ENCODE results near the gene CHAT. TPM values are rescaled to one million over a fixed set of nuclear protein-coding genes. Genes with fewer than 3 reads are reported as not detected.

Gene CHAT
- total RNA-seq, 1 experiment from 2014 or later, result not detected

DNA sequence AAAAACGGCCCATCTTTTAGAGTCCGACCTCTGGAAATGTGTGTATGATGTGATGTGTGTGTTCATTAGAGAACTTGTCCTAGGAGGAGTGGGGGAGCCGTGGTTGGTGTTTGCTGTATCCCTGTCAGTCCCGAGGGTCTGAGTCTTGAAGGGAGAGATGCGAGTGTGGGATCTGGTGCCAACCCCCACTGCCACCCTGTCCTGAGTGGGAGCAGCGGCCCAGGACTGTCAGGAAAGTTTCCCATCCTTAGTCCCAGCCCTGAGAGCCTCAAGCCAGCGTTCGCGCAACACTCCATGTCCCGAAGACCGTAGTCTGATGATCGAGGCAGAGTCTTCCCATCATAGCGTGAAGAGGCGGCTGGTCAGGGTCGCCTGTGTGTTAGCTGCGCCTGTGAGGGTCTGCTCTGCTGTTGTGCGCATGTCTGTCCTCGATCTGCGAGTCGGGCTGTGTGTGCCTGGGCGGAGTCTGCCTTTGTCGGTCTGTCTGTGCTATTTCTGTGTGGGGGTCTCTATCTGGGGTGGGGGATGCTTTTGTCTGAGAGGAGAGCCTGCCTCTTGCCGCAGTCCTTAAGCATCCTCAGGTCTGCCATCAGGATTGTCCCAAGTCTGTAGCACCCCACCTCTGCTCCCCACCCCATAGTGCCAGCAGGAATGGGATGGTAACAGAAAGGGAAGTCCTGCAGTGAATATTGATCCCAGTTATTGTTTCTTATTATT, 514 bp upstream of the CHAT start:
- intact Hi-C loops (cut with micrococcal nuclease), result no loop called here
- CTCF ChIA-PET, result interaction anchor here (1.1 kb wide), 1 partner anchor 20 kb away, joined by 3 read pairs; no protein-coding TSS in a partner anchor
- DNase-seq (ENCODE audit: unreplicated experiment), result no peak
- H3K4me3 Mint-ChIP-seq (ENCODE audit: unreplicated experiment), result peak overlapping the region; percentile 17
- POLR2A ChIA-PET, result no interaction called here
- H3K9me3 Mint-ChIP-seq (ENCODE audit: unreplicated experiment), result no peaks in the 10 kb centered on the region
- TF ChIP-seq, protein P1, sequence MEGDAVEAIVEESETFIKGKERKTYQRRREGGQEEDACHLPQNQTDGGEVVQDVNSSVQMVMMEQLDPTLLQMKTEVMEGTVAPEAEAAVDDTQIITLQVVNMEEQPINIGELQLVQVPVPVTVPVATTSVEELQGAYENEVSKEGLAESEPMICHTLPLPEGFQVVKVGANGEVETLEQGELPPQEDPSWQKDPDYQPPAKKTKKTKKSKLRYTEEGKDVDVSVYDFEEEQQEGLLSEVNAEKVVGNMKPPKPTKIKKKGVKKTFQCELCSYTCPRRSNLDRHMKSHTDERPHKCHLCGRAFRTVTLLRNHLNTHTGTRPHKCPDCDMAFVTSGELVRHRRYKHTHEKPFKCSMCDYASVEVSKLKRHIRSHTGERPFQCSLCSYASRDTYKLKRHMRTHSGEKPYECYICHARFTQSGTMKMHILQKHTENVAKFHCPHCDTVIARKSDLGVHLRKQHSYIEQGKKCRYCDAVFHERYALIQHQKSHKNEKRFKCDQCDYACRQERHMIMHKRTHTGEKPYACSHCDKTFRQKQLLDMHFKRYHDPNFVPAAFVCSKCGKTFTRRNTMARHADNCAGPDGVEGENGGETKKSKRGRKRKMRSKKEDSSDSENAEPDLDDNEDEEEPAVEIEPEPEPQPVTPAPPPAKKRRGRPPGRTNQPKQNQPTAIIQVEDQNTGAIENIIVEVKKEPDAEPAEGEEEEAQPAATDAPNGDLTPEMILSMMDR (IDR thresholded peaks at IDR 0.05; ENCODE audit: unreplicated experiment), result no peak
- no TSS peak for BruUV-seq (replicated peaks)
- peaks cover 15% of the 10 kb centered on the region for H3K4me1 Mint-ChIP-seq (ENCODE audit: insufficient read depth, unreplicated experiment)
- H3K27ac Mint-ChIP-seq (ENCODE audit: low read depth, unreplicated experiment), result no peak overlapping the region
- H3K27me3 Mint-ChIP-seq (ENCODE audit: insufficient read depth, unreplicated experiment), result peaks cover 46% of the 10 kb centered on the region
- H3K36me3 Mint-ChIP-seq (ENCODE audit: insufficient read depth, unreplicated experiment), result no peaks in the 10 kb centered on the region

DNA sequence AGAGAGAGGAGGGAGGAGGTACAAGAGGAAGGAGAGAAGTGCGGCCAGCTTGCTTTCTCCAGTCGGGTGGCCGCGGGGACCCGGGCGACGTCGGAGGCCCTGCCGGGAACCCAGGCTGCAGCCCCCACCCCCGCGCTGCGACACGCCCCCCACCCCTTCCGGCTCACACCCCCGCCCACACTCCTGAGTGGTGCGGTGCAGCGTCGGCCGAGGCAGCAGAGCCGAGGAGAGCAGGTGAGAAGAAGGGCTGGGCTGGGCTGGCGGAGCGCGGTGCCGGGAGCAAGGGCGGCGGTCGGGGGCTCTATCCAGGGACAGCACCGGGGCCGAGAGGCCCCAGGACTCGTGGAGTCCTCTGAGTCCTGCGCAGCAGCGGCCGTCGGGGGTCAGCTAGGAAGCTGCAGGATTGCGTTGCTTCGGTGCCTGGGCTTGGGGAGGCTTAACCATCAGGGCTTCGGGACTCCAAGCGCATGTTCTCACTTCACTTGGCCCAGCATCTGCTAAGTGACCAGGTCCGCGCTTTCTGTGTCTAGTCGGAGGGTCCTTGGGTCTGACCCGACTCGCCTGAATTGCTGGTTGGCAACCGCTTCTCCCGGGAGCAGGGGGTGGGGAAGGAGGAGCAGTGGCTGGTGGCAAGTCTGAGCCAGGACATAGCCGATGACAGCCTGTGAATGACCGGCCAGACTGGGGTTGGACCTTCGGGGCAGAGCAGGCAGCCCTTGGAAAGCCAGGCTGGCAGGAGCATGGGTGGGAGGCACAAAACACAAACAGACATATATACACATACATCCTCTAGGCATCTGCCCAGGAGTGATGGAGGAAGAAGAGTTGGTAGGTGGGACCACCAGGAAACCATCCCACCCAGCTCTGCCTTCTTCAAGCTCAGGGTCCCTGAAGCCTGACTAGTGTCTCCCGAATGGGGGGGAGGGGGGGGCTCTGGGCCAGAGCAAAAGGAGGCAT, 683 bp downstream of the CHAT start:
- DNase-seq (ENCODE audit: unreplicated experiment), result no peak
- Mint-ChIP-seq H3K9me3 (ENCODE audit: unreplicated experiment) (no peaks in the 10 kb centered on the region), H3K27me3 (ENCODE audit: insufficient read depth, unreplicated experiment) (peaks cover 37% of the 10 kb centered on the region), H3K27ac (ENCODE audit: low read depth, unreplicated experiment) (no peak overlapping the region), H3K4me1 (ENCODE audit: insufficient read depth, unreplicated experiment) (peaks cover 15% of the 10 kb centered on the region), H3K36me3 (ENCODE audit: insufficient read depth, unreplicated experiment) (no peaks in the 10 kb centered on the region), H3K4me3 (ENCODE audit: unreplicated experiment) (no peak overlapping the region)
- CTCF ChIA-PET, result interaction anchor here (1.1 kb wide), 1 partner anchor 21 kb away, joined by 3 read pairs; no protein-coding TSS in a partner anchor
- POLR2A ChIA-PET, result no interaction called here
- TF ChIP-seq, protein P1 (IDR thresholded peaks at IDR 0.05; ENCODE audit: unreplicated experiment), result no peak
- intact Hi-C loops (cut with micrococcal nuclease), result no loop called here
- BruUV-seq (replicated peaks), result no TSS peak

DNA sequence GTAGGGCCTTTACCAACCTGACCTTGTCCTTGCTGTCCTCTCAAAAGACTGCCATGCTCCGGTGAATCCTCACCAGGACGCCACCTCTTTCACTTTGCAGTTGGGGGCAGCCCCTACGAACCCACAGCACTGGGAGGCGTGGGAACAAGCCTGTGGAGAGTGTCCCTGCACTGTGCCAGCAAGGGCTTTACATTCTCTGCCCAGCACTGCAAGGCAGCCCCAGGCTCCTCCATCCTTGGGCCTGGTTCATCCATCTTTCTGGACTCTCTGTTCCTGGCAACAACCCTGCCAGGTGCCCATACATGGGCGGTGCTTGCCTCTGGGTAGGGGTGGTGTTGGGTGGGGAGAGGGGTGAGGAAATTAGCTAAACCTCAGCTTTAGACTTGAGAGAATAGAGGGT, 1.4 kb downstream of the CHAT start:
- POLR2A ChIA-PET, result no interaction called here
- H3K4me3 Mint-ChIP-seq (ENCODE audit: unreplicated experiment), result no peak overlapping the region
- H3K9me3 Mint-ChIP-seq (ENCODE audit: unreplicated experiment), result no peaks in the 10 kb centered on the region
- CTCF ChIA-PET, result no interaction called here
- TF ChIP-seq, protein P1 (IDR thresholded peaks at IDR 0.05; ENCODE audit: unreplicated experiment), result no peak
- H3K4me1 Mint-ChIP-seq (ENCODE audit: insufficient read depth, unreplicated experiment), result peaks cover 15% of the 10 kb centered on the region
- H3K27ac Mint-ChIP-seq (ENCODE audit: low read depth, unreplicated experiment), result no peak overlapping the region
- DNase-seq (ENCODE audit: unreplicated experiment), result no peak
- no TSS peak for BruUV-seq (replicated peaks)
- H3K27me3 Mint-ChIP-seq (ENCODE audit: insufficient read depth, unreplicated experiment), result peaks cover 44% of the 10 kb centered on the region
- H3K36me3 Mint-ChIP-seq (ENCODE audit: insufficient read depth, unreplicated experiment), result no peaks in the 10 kb centered on the region
- intact Hi-C loops (cut with micrococcal nuclease), result no loop called here

DNA sequence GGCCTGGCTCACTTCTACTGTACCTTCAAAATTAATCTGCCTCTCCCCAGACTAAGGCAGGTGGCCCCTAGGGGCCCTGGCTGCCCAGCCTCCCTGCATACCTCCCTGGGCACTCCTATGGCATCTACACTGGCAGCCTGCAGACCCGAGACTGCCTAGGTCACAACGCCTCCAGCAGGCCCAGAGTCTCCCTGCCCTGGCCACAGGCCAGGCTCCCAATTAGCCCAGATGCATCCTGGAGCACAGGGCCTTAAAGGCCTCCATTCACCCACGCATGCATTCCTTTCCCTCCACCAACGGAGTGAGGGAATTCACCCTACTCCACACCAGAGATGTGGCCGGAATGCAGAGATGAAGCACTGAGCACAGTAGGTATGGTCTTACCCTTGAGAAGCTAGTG, 1.9 kb downstream of the CHAT start:
- H3K9me3 Mint-ChIP-seq (ENCODE audit: unreplicated experiment), result no peaks in the 10 kb centered on the region
- ChIA-PET POLR2A (interaction anchor here (1.3 kb wide), 1 partner anchor 46 kb away, joined by 3 read pairs; no protein-coding TSS in a partner anchor), CTCF (no interaction called here)

More for the DNA sequence above, 1.9 kb downstream of the CHAT start:
- intact Hi-C loops (cut with micrococcal nuclease), result no loop called here
- BruUV-seq (replicated peaks), result no TSS peak
- peaks cover 15% of the 10 kb centered on the region for H3K4me1 Mint-ChIP-seq (ENCODE audit: insufficient read depth, unreplicated experiment)
- no peak for DNase-seq (ENCODE audit: unreplicated experiment)
- TF ChIP-seq, protein P1 (IDR thresholded peaks at IDR 0.05; ENCODE audit: unreplicated experiment), result no peak
- peaks cover 47% of the 10 kb centered on the region for H3K27me3 Mint-ChIP-seq (ENCODE audit: insufficient read depth, unreplicated experiment)
- H3K27ac Mint-ChIP-seq (ENCODE audit: low read depth, unreplicated experiment), result no peak overlapping the region
- no peaks in the 10 kb centered on the region for H3K36me3 Mint-ChIP-seq (ENCODE audit: insufficient read depth, unreplicated experiment)
- no peak overlapping the region for H3K4me3 Mint-ChIP-seq (ENCODE audit: unreplicated experiment)

Measured in MCF 10A (cell line).